GOT3 (cell line): ENCODE measurements around the gene OGFOD3.
"Not testable (repeated sequence)": the region's sequence is repeated elsewhere in the genome, so short reads cannot be mapped to it uniquely, and the experiment has no call there.

Experiments used
- DNase-seq: peaks from one replicate; lab custom pipeline; 2025; ENCODE audit warnings: mixed read lengths; lab: John Stamatoyannopoulos, UW

OGFOD3 gene

GRCh38 chr17:82351713-82352488, 66.5 kb downstream of the OGFOD3 start:
- peak; percentile 50 for DNase-seq

GRCh38 chr17:82351254-82351712, 67.1 kb downstream of the OGFOD3 start:
- no peak for DNase-seq

- no peak for DNase-seq
These were observed 68.0 kb downstream of the OGFOD3 start for GRCh38 chr17:82350182-82351030.

DNA sequence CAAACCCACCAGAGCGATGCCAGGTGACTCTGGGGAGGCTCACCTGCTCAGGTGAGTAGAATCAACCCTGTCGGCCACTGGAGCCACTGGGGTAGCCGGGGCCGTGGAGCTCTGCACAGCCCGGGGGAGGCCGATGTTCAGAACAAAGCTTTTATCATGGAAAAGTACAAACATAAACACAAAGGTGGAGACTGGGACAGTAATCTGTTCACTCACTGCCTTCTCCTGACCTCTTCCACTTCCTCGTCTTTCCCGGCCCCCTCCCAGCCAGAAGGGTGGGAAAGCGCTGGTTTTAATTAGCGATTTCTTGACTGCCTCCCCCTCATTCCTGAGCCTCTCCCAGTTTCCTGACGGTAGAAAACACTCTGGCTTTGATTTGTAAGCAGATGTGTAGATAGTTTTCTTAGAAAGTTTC, 69.1 kb downstream of the OGFOD3 start:
- no peak for DNase-seq

- DNase-seq: no peak
These were observed 69.5 kb downstream of the OGFOD3 start for GRCh38 chr17:82348866-82349265.

GRCh38 chr17:82348434-82348833, 70.0 kb downstream of the OGFOD3 start:
- DNase-seq: no peak

- DNase-seq: not testable (repeated sequence)
These were observed 70.4 kb downstream of the OGFOD3 start for GRCh38 chr17:82347994-82348393.

DNA sequence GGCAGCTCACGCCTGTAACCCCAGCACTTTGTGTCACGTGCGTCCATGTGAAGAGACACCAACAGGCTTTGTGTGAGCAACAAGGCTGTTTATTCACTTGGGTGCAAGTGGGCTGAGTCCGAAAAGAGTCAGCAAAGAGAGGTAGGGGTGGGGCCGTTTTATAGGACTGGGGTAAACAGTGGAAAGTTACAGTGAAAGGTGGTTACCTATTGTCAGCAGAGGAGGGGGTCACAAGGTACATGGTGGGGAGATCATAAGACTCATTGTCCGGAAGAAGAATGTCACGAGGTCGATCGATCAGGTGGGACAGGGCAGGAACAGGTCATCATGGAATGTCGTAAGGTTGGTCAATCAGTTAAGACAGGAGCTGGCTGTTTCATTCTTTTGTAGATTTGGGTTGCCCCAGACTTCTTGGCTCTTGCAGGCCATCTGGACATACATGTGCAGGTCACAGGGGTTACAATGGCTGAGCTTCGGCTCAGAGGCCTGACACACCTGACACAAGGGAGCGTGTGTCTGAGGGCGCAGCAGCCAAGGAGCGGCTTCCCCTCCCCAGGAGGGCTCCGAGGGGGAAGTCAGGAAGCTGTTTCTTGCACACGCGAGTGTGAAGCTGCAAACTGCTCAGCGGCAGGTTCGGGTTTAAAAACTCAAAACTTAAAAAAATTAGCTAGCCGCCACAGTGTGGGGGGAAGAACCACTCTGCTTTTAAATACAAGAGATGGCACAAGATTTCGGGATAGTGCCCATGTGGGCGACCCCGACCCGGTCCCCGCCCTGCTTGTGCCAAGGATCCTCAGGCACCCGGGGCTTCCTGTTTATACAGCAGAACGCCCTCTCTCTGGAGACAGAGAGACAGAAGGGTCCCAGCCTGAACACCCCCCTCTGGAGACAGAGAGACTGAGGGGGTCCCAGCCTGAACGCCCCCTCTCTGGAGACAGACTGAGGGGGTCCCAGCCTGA, 71.8 kb downstream of the OGFOD3 start:
- DNase-seq: no peak

- no peak for DNase-seq
These were observed 73.0 kb downstream of the OGFOD3 start for GRCh38 chr17:82345151-82345976.

DNA sequence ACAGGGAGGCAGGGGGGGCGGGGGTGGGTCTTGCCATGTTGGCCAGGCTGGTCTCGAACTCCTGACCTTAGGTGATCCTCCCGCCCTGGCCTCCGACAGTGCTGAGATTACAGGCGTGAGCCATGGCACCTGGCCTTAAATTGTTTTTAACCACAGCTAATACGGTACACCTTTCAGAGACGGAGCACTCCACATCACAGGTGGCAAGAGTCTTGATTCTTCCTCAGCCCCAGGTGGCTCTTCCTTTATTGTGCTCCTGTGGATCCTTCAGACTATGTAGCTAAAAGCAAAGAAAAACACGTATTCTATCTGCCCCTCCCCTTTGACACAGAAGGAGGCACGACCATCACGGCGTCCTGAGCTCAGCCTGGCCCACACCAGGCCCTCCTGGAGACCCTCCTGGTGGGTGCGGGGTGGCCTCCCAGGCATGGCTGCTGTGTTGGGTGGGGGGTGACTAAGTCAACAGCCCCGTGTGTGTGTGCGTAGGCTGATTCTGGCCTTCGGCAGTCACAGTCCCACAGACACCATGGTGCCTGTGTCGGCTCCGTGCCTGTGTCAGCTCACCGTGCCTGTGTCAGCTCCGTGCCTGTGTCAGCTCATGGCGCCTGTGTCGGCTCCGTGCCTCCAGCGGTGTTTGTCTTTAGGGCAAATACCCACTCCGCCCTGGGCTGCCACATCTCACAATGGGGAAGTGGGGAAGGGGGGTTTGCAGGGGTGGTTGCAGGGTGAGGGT, 74.0 kb downstream of the OGFOD3 start:
- no peak for DNase-seq

DNA sequence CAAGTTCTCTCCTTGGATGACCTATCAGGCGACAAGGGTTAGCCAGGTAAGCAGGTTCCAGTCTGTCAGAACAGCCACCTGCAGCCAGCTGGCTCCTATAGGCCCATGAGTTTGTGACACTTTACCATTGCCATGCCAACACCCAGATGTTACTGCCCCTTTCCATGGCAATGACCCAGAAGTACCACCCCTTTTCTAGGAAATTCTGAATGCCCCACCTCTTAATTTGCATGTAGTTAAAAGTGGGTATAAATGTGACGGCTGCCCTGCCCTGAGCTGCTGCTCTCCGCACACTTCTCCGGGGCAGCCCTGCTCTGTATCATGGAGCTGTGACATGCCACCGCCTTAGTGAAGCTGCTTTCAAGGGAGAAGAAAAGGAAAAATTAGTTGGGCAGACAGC, 74.8 kb downstream of the OGFOD3 start:
- DNase-seq: no peak

DNA sequence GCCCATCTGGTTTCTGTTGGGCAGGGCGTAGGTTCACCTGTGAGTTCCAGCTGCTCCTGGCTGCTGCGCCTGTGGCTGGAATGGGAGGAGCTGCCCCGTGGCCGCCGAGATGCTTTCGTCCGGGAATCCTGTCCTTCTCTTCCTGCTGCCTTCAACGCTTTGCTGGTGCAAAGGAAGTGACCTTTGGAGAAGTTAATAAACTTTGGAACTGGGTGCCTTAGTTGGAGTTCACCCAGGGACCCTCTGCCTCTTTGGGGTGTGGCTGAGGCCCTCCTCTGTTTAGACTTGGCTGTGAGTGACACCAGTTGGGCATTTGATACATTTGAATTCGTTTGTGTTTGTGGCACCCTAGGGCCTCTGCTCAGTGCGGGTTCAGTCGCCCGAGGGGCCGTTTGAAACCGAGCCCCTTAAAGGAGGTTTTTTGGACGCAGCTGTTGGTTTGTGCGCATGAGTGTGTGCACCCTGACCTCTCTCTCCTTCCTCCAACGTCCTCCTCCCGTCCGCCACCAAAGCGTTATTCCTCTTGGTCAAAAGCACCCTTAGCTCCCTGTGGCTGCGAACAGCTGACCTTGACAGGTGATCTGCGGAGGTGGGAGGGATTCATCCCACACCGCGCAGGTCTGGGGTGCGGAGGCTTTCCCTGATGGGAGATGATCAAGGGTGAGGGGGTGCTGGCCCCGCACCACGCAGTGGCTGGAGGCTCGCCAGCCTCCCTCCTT, 75.9 kb downstream of the OGFOD3 start:
- DNase-seq: no peak

GRCh38 chr17:82339634-82340580, 78.5 kb downstream of the OGFOD3 start:
- DNase-seq: no peak
